Measurements from ENCODE around the gene CAPN14.

DNA sequence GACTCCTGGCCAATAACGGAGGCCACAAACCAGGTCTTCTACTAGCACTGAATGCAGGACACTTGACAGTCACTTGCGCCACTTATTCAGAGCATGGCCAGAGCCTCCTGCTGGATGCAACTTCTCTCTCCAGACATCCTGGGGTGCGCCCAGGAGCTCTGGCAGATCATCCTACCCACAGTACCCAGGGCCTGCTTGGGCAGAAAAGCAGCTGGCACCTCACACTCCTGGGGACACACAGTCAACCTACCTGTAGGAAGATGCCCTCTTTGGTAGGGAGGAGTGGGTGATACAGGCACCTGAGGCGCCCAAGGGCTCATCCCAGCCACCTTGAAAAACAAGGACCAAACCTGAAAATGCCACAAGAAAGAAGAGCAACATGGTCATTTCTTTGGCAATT lies 92.4 kb downstream of the CAPN14 start:
- TF ChIP-seq CTCF (conservative IDR thresholded peaks at IDR 0.05 in 1 of 2, IDR thresholded peaks at IDR 0.05 in 1 of 2; ENCODE audit: extremely low read depth in 1 of 2, insufficient read depth in 1 of 2, low read depth in 1 of 2, low read length in 2 of 2) (no peak), EZH2 (IDR thresholded peaks at IDR 0.05; ENCODE audit: borderline replicate concordance, low read length) (no peak)

Data from mammary epithelial cell (primary cell).